K562 (cell line): Measurements from ENCODE around the gene PRKD2. TPM values are rescaled to one million over a fixed set of nuclear protein-coding genes. Genes with fewer than 3 reads are reported as not detected.

Source experiments
- BCL6 ChIP-seq: fragments of 250-450 bp; sonication (Bioruptor Pico); IDR thresholded peaks from 2 replicates; pipeline ENCODE4 v1.4.0; 2020
- CHD1 ChIP-seq: fragments of 200-600 bp; sonication (generic); IDR thresholded peaks from one replicate; pipeline ENCODE4 v1.6.1; 2012; ENCODE audit warnings: mild to moderate bottlenecking, moderate library complexity, low read length, inconsistent platforms
- CREB3 ChIP-seq: fragments of 450-650 bp; conservative IDR thresholded peaks from 2 replicates; pipeline ENCODE4 v1.6.1; 2016; ENCODE audit warnings: missing genetic modification characterization, low read depth, mild to moderate bottlenecking, missing compliant biosample characterization, moderate library complexity
- FOSL1 ChIP-seq: fragments of 200-800 bp; sonication (Bioruptor generic); conservative IDR thresholded peaks from 2 replicates; pipeline ENCODE4 v1.6.1; 2016; ENCODE audit warnings: missing genetic modification characterization, missing compliant biosample characterization
- FOXM1 ChIP-seq, 2 experiments: fragments of 450-650 bp in 1 of 2; sonication (generic) in 1 of 2; formaldehyde crosslinking in 1 of 2; IDR thresholded peaks; 2 replicates each; pipeline versions ENCODE4 v1.6.1 to v1.9.0; 2017 to 2022; ENCODE audit warnings: low read depth in 2 of 2, mild to moderate bottlenecking in 2 of 2, missing genetic modification reagents in 1 of 2, moderate library complexity in 1 of 2
- HDAC8 ChIP-seq: fragments of 450-650 bp; IDR thresholded peaks from 2 replicates; pipeline ENCODE4 v1.6.1; 2016; ENCODE audit warnings: mild to moderate bottlenecking, missing genetic modification characterization, moderate library complexity, missing compliant biosample characterization
- L3MBTL2 ChIP-seq: fragments of 450-650 bp; IDR thresholded peaks from 2 replicates; pipeline ENCODE4 v1.6.1; 2016; ENCODE audit warnings: mild to moderate bottlenecking, moderate library complexity
- MIER1 ChIP-seq: fragments of 450-650 bp; IDR thresholded peaks from 2 replicates; pipeline ENCODE4 v1.6.1; 2016; ENCODE audit warnings: antibody characterized with exemption, mild to moderate bottlenecking, low read depth
- RB1 ChIP-seq: fragments of 450-650 bp; IDR thresholded peaks from 2 replicates; pipeline ENCODE4 v1.6.1; 2017; ENCODE audit warnings: low read depth, mild to moderate bottlenecking
- RBM25 ChIP-seq: fragments of 200-400 bp; formaldehyde crosslinking; IDR thresholded peaks from 2 replicates; pipeline ENCODE4 v1.6.1; 2018; ENCODE audit warnings: low read length, low read depth, moderate library complexity; ENCODE audit not compliant: severe bottlenecking
- SAP30 ChIP-seq: fragments of 200-600 bp; sonication (generic); IDR thresholded peaks from 2 replicates; pipeline ENCODE4 v1.6.1; 2012; ENCODE audit warnings: borderline replicate concordance, low read depth, mild to moderate bottlenecking, moderate library complexity, low read length, control low read depth, inconsistent platforms; ENCODE audit not compliant: insufficient read depth, poor library complexity, severe bottlenecking
- SRF ChIP-seq, 2 experiments: fragments of 250-450, 450-650 bp in 1 of 2; sonication (Bioruptor Pico) in 1 of 2; sonication (generic) in 1 of 2; formaldehyde crosslinking; IDR thresholded peaks; 2 replicates each; pipeline versions ENCODE4 v1.5.0 to v1.5.1; 2020 to 2022; ENCODE audit warnings: mild to moderate bottlenecking in 1 of 2, missing genetic modification reagents in 1 of 2
- WHSC1 ChIP-seq: IDR thresholded peaks from one replicate; pipeline ENCODE4 v1.6.1; 2012; ENCODE audit warnings: low read length, control low read depth, inconsistent platforms
- YY1 ChIP-seq, 3 experiments: IDR thresholded peaks; 2 replicates each; pipeline ENCODE4 v1.6.1; 2011; ENCODE audit warnings: low read length in 2 of 3, mild to moderate bottlenecking in 2 of 3, moderate library complexity in 2 of 3, borderline replicate concordance in 1 of 3, control low read depth in 1 of 3, low read depth in 1 of 3; ENCODE audit not compliant: insufficient read depth in 3 of 3, insufficient replicate concordance in 2 of 3, control insufficient read depth in 1 of 3, insufficient read length in 1 of 3; ENCODE audit errors: extremely low read depth in 1 of 3
- ZFX ChIP-seq: sonication (generic); formaldehyde crosslinking; IDR thresholded peaks from 2 replicates; pipeline ENCODE4 v1.8.0; 2022; ENCODE audit warnings: mild to moderate bottlenecking, missing genetic modification reagents, moderate library complexity
- ZNF3 ChIP-seq: fragments of 250-450 bp; sonication (Bioruptor Pico); IDR thresholded peaks from 2 replicates; pipeline ENCODE4 v1.5.0; 2021; ENCODE audit warnings: mild to moderate bottlenecking, moderate library complexity
- ZNF316 ChIP-seq: fragments of 450-650 bp; IDR thresholded peaks from 2 replicates; pipeline ENCODE4 v1.6.1; 2016
- polyA plus RNA-seq, 8 experiments: library from polyadenylated mRNA; depleted of rRNA in 4 of 8; stranded (reverse) in 5 of 8; unstranded in 3 of 8; fragments of >200 nt; fragmentation: Nextera tagmentation in 2 of 8; fragmentation: Illumina TruSeq in 1 of 8; extraction: Ambion mirVana in 2 of 8; extraction: Trizol in 1 of 8; gene quantifications; 2 replicates each; pipeline versions ENCODE4 v1.2.1 to v1.2.3, GENCODE V29; 2011 to 2014; ENCODE audit warnings: inconsistent platforms in 1 of 8, missing spikeins in 1 of 8
- total RNA-seq, 7 experiments: library from RNA; depleted of rRNA in 6 of 7; stranded (reverse); fragments of >200 nt in 6 of 7; fragmentation: Illumina TruSeq in 2 of 7; extraction: Trizol in 2 of 7; gene quantifications; 2 replicates each; pipeline versions ENCODE4 v1.2.1 to v1.2.3, GENCODE V29; 2011 to 2021; ENCODE audit warnings: low replicate concordance in 1 of 7
- TF ChIP-seq, protein P1 (sequence below): IDR thresholded peaks from 2 replicates; pipeline ENCODE4 v1.6.1; 2014; ENCODE audit warnings: antibody characterized with exemption
- TF ChIP-seq, protein P2 (sequence below): sonication (generic); formaldehyde crosslinking; IDR thresholded peaks from 2 replicates; pipeline ENCODE4 v1.8.0; 2022; ENCODE audit warnings: mild to moderate bottlenecking, missing genetic modification reagents
- TF ChIP-seq, protein P3 (sequence below): fragments of 450-650 bp; IDR thresholded peaks from 2 replicates; pipeline ENCODE4 v1.6.1; 2016; ENCODE audit warnings: low read depth, mild to moderate bottlenecking, moderate library complexity

Gene PRKD2
- total and polyA plus RNA-seq, 9 of the 15 experiments (the other 6 are each of a cell fraction or from before 2014, with no cell fraction given) = 1.8 to 60.0 (median 15.0) TPM

DNA sequence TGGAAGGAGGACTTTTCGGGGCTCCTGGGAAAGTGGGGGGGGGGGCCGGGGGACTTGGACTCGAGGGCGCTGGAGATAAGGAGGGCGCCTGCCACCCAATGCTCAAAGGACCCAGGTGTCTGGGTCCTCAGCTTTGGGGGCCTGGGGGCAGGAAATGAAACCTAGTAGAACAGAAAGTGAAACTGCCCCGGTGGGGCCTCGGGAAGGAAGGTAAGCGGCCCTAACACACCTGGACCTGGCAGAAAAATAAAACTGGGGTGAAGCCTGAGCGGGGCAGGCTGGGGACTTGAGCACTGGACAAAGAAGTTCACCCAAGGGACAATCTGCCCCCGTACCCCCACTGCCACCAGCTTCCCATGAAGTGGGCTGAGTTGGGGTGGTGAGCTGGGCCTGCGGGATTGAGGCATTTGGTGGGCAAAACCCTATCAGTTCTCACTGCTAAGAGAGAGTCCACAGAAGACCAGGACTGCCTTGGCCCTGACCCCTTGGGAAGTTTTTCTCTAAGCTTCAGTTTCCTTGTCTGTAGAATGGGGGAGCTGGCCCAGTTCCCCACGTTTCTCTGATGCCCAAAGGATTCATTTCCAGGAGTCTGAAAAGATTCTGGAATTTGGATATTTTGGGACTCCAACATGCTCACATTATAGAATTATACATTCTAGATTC lies 2.3 kb downstream of the PRKD2 start (continued):
- TF ChIP-seq SRF (CRISPR knock-in tag; IDR thresholded peaks at IDR 0.05) (no peak), WHSC1 (no peak), FOXM1 (IDR thresholded peaks at IDR 0.05; ENCODE audit: low read depth) (peak; percentile 33; the same call in 1 of the 2 replicates), FOXM1 (CRISPR knock-in tag; IDR thresholded peaks at IDR 0.05; ENCODE audit: low read depth) (no peak), HDAC8 (tag) (no peak), ZNF316 (no peak), ZNF3 (CRISPR knock-in tag) (0 out of 2 replicates have a peak, but pooled peaks have one; percentile 13), MIER1 (no peak), L3MBTL2 (no peak), SAP30 (peak; percentile 33), CHD1 (peak; percentile 62), RBM25 (no peak), ZFX (CRISPR knock-in tag) (no peak), YY1 (IDR thresholded peaks at IDR 0.05; ENCODE audit: borderline replicate concordance in 1 of 3, control insufficient read depth in 1 of 3, extremely low read depth in 1 of 3, insufficient read depth in 3 of 3, insufficient read length in 1 of 3, insufficient replicate concordance in 2 of 3, low read depth in 1 of 3, low read length in 2 of 3) (no peak), RB1 (no peak), BCL6 (no peak), FOSL1 (no peak), CREB3 (no peak)
- TF ChIP-seq, protein P1, sequence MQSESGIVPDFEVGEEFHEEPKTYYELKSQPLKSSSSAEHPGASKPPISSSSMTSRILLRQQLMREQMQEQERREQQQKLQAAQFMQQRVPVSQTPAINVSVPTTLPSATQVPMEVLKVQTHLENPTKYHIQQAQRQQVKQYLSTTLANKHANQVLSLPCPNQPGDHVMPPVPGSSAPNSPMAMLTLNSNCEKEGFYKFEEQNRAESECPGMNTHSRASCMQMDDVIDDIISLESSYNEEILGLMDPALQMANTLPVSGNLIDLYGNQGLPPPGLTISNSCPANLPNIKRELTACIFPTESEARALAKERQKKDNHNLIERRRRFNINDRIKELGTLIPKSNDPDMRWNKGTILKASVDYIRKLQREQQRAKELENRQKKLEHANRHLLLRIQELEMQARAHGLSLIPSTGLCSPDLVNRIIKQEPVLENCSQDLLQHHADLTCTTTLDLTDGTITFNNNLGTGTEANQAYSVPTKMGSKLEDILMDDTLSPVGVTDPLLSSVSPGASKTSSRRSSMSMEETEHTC = no peak
- TF ChIP-seq, protein P2, sequence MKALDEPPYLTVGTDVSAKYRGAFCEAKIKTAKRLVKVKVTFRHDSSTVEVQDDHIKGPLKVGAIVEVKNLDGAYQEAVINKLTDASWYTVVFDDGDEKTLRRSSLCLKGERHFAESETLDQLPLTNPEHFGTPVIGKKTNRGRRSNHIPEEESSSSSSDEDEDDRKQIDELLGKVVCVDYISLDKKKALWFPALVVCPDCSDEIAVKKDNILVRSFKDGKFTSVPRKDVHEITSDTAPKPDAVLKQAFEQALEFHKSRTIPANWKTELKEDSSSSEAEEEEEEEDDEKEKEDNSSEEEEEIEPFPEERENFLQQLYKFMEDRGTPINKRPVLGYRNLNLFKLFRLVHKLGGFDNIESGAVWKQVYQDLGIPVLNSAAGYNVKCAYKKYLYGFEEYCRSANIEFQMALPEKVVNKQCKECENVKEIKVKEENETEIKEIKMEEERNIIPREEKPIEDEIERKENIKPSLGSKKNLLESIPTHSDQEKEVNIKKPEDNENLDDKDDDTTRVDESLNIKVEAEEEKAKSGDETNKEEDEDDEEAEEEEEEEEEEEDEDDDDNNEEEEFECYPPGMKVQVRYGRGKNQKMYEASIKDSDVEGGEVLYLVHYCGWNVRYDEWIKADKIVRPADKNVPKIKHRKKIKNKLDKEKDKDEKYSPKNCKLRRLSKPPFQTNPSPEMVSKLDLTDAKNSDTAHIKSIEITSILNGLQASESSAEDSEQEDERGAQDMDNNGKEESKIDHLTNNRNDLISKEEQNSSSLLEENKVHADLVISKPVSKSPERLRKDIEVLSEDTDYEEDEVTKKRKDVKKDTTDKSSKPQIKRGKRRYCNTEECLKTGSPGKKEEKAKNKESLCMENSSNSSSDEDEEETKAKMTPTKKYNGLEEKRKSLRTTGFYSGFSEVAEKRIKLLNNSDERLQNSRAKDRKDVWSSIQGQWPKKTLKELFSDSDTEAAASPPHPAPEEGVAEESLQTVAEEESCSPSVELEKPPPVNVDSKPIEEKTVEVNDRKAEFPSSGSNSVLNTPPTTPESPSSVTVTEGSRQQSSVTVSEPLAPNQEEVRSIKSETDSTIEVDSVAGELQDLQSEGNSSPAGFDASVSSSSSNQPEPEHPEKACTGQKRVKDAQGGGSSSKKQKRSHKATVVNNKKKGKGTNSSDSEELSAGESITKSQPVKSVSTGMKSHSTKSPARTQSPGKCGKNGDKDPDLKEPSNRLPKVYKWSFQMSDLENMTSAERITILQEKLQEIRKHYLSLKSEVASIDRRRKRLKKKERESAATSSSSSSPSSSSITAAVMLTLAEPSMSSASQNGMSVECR (CRISPR knock-in tag) = no peak
- TF ChIP-seq, protein P3, sequence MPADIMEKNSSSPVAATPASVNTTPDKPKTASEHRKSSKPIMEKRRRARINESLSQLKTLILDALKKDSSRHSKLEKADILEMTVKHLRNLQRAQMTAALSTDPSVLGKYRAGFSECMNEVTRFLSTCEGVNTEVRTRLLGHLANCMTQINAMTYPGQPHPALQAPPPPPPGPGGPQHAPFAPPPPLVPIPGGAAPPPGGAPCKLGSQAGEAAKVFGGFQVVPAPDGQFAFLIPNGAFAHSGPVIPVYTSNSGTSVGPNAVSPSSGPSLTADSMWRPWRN = no peak
